ACC112 (cell line): Measurements from ENCODE around the gene KRT24.

Source experiments
- H2AFZ ChIP-seq: fragments of 200-600 bp; sonication (generic); one replicate; pipeline ENCODE4 v1.6.0; 2017; ENCODE audit warnings: antibody characterized with exemption, low read length; ENCODE audit not compliant: unreplicated experiment
- H3K27ac ChIP-seq: fragments of 200-600 bp; sonication (generic); 2 replicates; pipeline ENCODE4 v1.5.1; 2014; ENCODE audit warnings: low read depth, mild to moderate bottlenecking, antibody characterized with exemption, low read length, moderate library complexity
- H3K27me3 ChIP-seq: fragments of 200-600 bp; sonication (generic); 2 replicates; pipeline ENCODE4 v1.6.1; 2014; ENCODE audit warnings: mild to moderate bottlenecking, antibody characterized with exemption, low read length, moderate library complexity, mixed read lengths; ENCODE audit not compliant: insufficient read depth
- H3K36me3 ChIP-seq: fragments of 200-600 bp; sonication (generic); 2 replicates; pipeline ENCODE4 v1.6.1; 2016; ENCODE audit warnings: mild to moderate bottlenecking, antibody characterized with exemption, low read length, moderate library complexity, mixed read lengths; ENCODE audit not compliant: insufficient read depth
- H3K4me1 ChIP-seq: fragments of 200-600 bp; sonication (generic); one replicate; pipeline ENCODE4 v1.6.1; 2016; ENCODE audit warnings: low read length, mixed read lengths; ENCODE audit not compliant: insufficient read depth, unreplicated experiment, control insufficient read depth
- H3K4me3 ChIP-seq: fragments of 200-600 bp; sonication (generic); 2 replicates; pipeline ENCODE4 v1.5.1; 2014; ENCODE audit warnings: mild to moderate bottlenecking, low read depth, low read length
- H3K79me2 ChIP-seq: fragments of 200-600 bp; sonication (generic); one replicate; pipeline ENCODE4 v1.6.0; 2016; ENCODE audit warnings: low read length; ENCODE audit not compliant: control insufficient read depth, unreplicated experiment, insufficient read depth

Gene KRT24

GRCh38 chr17:40722241-40722640 lies 18.7 kb upstream of the KRT24 start:
- H3K4me3 ChIP-seq, result no peak overlapping the region

GRCh38 chr17:40720899-40721298 lies 17.3 kb upstream of the KRT24 start:
- H3K4me3 ChIP-seq, result no peak overlapping the region
- peaks cover 11% of the 10 kb centered on the region; the same call in 1 of the 2 replicates for H3K27me3 ChIP-seq
- H3K36me3 ChIP-seq, result no peaks in the 10 kb centered on the region

More at GRCh38 chr17:40722241-40722640, 18.7 kb upstream of the KRT24 start:
- H2AFZ ChIP-seq, result no peak overlapping the region
- no peaks in the 10 kb centered on the region for H3K79me2 ChIP-seq
- H3K4me1 ChIP-seq, result peaks cover 6% of the 10 kb centered on the region
- no peak overlapping the region for H3K27ac ChIP-seq
- H3K36me3 ChIP-seq, result no peaks in the 10 kb centered on the region
- H3K27me3 ChIP-seq, result peaks cover 2% of the 10 kb centered on the region; the same call in 1 of the 2 replicates

GRCh38 chr17:40718930-40719329 lies 15.4 kb upstream of the KRT24 start:
- H3K27me3 ChIP-seq, result peaks cover 15% of the 10 kb centered on the region; the same call in 1 of the 2 replicates
- peaks cover 4% of the 10 kb centered on the region for H3K4me1 ChIP-seq
- H3K27ac ChIP-seq, result no peak overlapping the region
- no peak overlapping the region for H3K4me3 ChIP-seq
- H3K36me3 ChIP-seq, result no peaks in the 10 kb centered on the region
- no peak overlapping the region for H2AFZ ChIP-seq
- no peaks in the 10 kb centered on the region for H3K79me2 ChIP-seq

More at GRCh38 chr17:40720899-40721298, 17.3 kb upstream of the KRT24 start:
- H3K27ac ChIP-seq, result no peak overlapping the region
- no peak overlapping the region for H2AFZ ChIP-seq
- peaks cover 4% of the 10 kb centered on the region for H3K4me1 ChIP-seq
- H3K79me2 ChIP-seq, result no peaks in the 10 kb centered on the region

GRCh38 chr17:40717776-40718175 lies 14.2 kb upstream of the KRT24 start:
- no peak overlapping the region for H2AFZ ChIP-seq
- H3K27ac ChIP-seq, result no peak overlapping the region
- peaks cover 4% of the 10 kb centered on the region for H3K4me1 ChIP-seq
- peaks cover 15% of the 10 kb centered on the region; the same call in 1 of the 2 replicates for H3K27me3 ChIP-seq
- no peak overlapping the region for H3K4me3 ChIP-seq
- no peaks in the 10 kb centered on the region for H3K79me2 ChIP-seq
- H3K36me3 ChIP-seq, result no peaks in the 10 kb centered on the region

- Histone ChIP-seq H2AFZ (no peak overlapping the region), H3K4me3 (no peak overlapping the region), H3K27ac (no peak overlapping the region), H3K4me1 (no peaks in the 10 kb centered on the region), H3K79me2 (no peaks in the 10 kb centered on the region), H3K36me3 (no peaks in the 10 kb centered on the region), H3K27me3 (peaks cover 15% of the 10 kb centered on the region; the same call in 1 of the 2 replicates)
Observed at GRCh38 chr17:40714473-40714872, 10.9 kb upstream of the KRT24 start.

- H3K27me3 ChIP-seq, result no peaks in the 10 kb centered on the region
- no peak overlapping the region for H3K27ac ChIP-seq
- no peaks in the 10 kb centered on the region for H3K36me3 ChIP-seq
- no peaks in the 10 kb centered on the region for H3K4me1 ChIP-seq
- no peaks in the 10 kb centered on the region for H3K79me2 ChIP-seq
- no peak overlapping the region for H3K4me3 ChIP-seq
- H2AFZ ChIP-seq, result no peak overlapping the region
Observed at GRCh38 chr17:40707745-40708144, 4.2 kb upstream of the KRT24 start.

- H3K36me3 ChIP-seq, result no peaks in the 10 kb centered on the region
Observed at GRCh38 chr17:40705584-40705983, 2.0 kb upstream of the KRT24 start.

GRCh38 chr17:40702271-40702670 lies 1.3 kb downstream of the KRT24 start:
- Histone ChIP-seq H3K4me3 (no peak overlapping the region), H3K27me3 (peaks cover 10% of the 10 kb centered on the region; the same call in 1 of the 2 replicates), H2AFZ (no peak overlapping the region), H3K4me1 (peaks cover 4% of the 10 kb centered on the region), H3K79me2 (no peaks in the 10 kb centered on the region), H3K27ac (no peak overlapping the region), H3K36me3 (no peaks in the 10 kb centered on the region)

More at GRCh38 chr17:40705584-40705983, 2.0 kb upstream of the KRT24 start:
- no peaks in the 10 kb centered on the region for H3K79me2 ChIP-seq
- no peak overlapping the region for H2AFZ ChIP-seq
- H3K4me3 ChIP-seq, result no peak overlapping the region
- H3K27me3 ChIP-seq, result no peaks in the 10 kb centered on the region
- H3K4me1 ChIP-seq, result no peaks in the 10 kb centered on the region
- no peak overlapping the region for H3K27ac ChIP-seq

- Histone ChIP-seq H3K36me3 (no peaks in the 10 kb centered on the region), H3K4me3 (peak overlapping the region; percentile 11; the same call in 1 of the 2 replicates), H3K27me3 (peaks cover 28% of the 10 kb centered on the region; the same call in 1 of the 2 replicates), H3K4me1 (peaks cover 4% of the 10 kb centered on the region), H3K79me2 (no peaks in the 10 kb centered on the region), H3K27ac (no peak overlapping the region), H2AFZ (peak overlapping the region; percentile 30)
Observed at GRCh38 chr17:40699853-40700252, 3.7 kb downstream of the KRT24 start.

GRCh38 chr17:40699371-40699770 lies 4.2 kb downstream of the KRT24 start:
- H3K4me3 ChIP-seq, result 0 out of 2 replicates have a peak overlapping the region, but pooled peaks have one; percentile 11
- peaks cover 4% of the 10 kb centered on the region for H3K4me1 ChIP-seq
- no peaks in the 10 kb centered on the region for H3K79me2 ChIP-seq
- peaks cover 30% of the 10 kb centered on the region for H3K27me3 ChIP-seq
- no peak overlapping the region for H2AFZ ChIP-seq
- H3K27ac ChIP-seq, result no peak overlapping the region
- no peaks in the 10 kb centered on the region for H3K36me3 ChIP-seq

- Histone ChIP-seq H3K4me1 (peaks cover 4% of the 10 kb centered on the region), H3K4me3 (no peak overlapping the region), H3K36me3 (no peaks in the 10 kb centered on the region), H3K27ac (no peak overlapping the region), H2AFZ (no peak overlapping the region), H3K79me2 (no peaks in the 10 kb centered on the region), H3K27me3 (peaks cover 40% of the 10 kb centered on the region)
Observed at GRCh38 chr17:40697297-40697696, 6.3 kb downstream of the KRT24 start.
